ENCODE results near the gene ESYT1.

- TF ChIP-seq POLR2A (IDR thresholded peaks at IDR 0.05; ENCODE audit: low read length) (no peak), GATA1 (IDR thresholded peaks at IDR 0.05; ENCODE audit: low read depth, low read length) (peak; percentile 24)
Measured at GRCh38 chr12:56107242-56107641, 20.8 kb upstream of the ESYT1 start.
